Astrocyte (in vitro differentiated cells and primary cell): Measurements from ENCODE around the gene SMAD4.

Experiments used
- EZH2 ChIP-seq: IDR thresholded peaks from 2 replicates; pipeline ENCODE4 v1.6.1; 2012; ENCODE audit warnings: mild to moderate bottlenecking, low read length, inconsistent platforms; ENCODE audit not compliant: insufficient read depth
- TF ChIP-seq, protein P1 (sequence below): IDR thresholded peaks from 2 replicates; pipeline ENCODE4 v1.5.1; 2011; ENCODE audit warnings: low read depth, mild to moderate bottlenecking, inconsistent platforms, low read length, moderate library complexity; ENCODE audit not compliant: insufficient read depth

DNA sequence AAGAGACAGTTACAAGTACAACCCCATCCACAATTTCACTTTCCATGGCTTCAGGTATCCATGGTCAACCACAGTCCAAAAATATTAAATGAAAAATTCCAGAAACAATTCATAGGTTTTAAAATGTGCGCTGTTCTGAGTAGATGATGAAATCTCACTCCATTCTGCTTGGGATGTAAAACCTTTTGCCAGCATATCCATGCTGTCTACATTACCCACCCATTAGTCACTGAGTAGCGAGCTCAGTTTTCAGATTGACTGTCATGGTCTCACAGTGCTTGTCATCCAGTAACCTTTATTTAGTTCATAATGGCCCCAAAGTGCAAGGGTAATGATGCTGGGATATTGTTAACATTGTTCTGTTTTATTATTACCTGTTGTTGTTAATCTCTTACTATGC is 40.5 kb downstream of the SMAD4 start:
- TF ChIP-seq, protein P1, sequence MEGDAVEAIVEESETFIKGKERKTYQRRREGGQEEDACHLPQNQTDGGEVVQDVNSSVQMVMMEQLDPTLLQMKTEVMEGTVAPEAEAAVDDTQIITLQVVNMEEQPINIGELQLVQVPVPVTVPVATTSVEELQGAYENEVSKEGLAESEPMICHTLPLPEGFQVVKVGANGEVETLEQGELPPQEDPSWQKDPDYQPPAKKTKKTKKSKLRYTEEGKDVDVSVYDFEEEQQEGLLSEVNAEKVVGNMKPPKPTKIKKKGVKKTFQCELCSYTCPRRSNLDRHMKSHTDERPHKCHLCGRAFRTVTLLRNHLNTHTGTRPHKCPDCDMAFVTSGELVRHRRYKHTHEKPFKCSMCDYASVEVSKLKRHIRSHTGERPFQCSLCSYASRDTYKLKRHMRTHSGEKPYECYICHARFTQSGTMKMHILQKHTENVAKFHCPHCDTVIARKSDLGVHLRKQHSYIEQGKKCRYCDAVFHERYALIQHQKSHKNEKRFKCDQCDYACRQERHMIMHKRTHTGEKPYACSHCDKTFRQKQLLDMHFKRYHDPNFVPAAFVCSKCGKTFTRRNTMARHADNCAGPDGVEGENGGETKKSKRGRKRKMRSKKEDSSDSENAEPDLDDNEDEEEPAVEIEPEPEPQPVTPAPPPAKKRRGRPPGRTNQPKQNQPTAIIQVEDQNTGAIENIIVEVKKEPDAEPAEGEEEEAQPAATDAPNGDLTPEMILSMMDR, result no peak
- no peak for TF ChIP-seq EZH2
